HL-60 (cell line): ENCODE results near the gene RBMS3.

ENCODE experiments used
- GABPA ChIP-seq: IDR thresholded peaks from 2 replicates; pipeline ENCODE4 v1.6.1; 2012; ENCODE audit warnings: low read depth
- POLR2AphosphoS5 ChIP-seq: IDR thresholded peaks from 2 replicates; pipeline ENCODE4 v1.6.1; 2012; ENCODE audit warnings: low read depth
- SPI1 ChIP-seq: IDR thresholded peaks from 2 replicates; pipeline ENCODE4 v1.6.1; 2012; ENCODE audit warnings: low read depth, mild to moderate bottlenecking, borderline replicate concordance
- TF ChIP-seq, protein P1 (sequence below): IDR thresholded peaks from one replicate; pipeline ENCODE4 v1.5.1; 2011; ENCODE audit warnings: low read length, control low read depth, inconsistent platforms; ENCODE audit not compliant: insufficient read depth

DNA sequence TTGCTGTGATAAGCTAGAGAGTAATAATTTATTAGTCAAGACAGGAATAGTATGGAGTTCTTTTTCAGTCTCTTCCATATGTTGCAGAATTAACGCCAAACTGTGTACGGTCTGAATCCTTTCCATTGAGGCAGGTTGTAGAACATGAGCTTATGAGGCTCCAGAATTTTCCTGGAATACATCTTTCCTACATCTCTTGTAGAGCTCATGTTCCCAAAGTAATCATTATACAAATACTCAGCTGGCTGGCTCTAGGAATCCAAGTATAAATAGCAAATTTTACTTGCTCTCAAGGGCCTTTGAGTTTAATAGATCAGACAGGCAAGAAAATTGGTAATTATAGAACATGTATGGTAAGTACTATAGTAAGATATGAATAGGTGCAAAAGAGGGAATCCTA lies 419.4 kb downstream of the RBMS3 start:
- TF ChIP-seq, protein P1, sequence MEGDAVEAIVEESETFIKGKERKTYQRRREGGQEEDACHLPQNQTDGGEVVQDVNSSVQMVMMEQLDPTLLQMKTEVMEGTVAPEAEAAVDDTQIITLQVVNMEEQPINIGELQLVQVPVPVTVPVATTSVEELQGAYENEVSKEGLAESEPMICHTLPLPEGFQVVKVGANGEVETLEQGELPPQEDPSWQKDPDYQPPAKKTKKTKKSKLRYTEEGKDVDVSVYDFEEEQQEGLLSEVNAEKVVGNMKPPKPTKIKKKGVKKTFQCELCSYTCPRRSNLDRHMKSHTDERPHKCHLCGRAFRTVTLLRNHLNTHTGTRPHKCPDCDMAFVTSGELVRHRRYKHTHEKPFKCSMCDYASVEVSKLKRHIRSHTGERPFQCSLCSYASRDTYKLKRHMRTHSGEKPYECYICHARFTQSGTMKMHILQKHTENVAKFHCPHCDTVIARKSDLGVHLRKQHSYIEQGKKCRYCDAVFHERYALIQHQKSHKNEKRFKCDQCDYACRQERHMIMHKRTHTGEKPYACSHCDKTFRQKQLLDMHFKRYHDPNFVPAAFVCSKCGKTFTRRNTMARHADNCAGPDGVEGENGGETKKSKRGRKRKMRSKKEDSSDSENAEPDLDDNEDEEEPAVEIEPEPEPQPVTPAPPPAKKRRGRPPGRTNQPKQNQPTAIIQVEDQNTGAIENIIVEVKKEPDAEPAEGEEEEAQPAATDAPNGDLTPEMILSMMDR: no peak
- TF ChIP-seq POLR2AphosphoS5 (no peak), SPI1 (no peak), GABPA (no peak)
